H1 (cell line): ENCODE results near the gene OR52K2. TPM values are rescaled to one million over a fixed set of nuclear protein-coding genes. Genes with fewer than 3 reads are reported as not detected.

Source experiments
- CTCF ChIA-PET: fragments of 300-600 bp; sonication (Branson Sonifier 250); formaldehyde crosslinking; loops from one replicate; lab custom pipeline; 2021; ENCODE audit not compliant: partially characterized antibody; lab: Charles Lee
- POLR2A ChIA-PET: fragments of 300-600 bp; sonication (Branson Sonifier 250); formaldehyde crosslinking; loops from one replicate; lab custom pipeline; 2021; ENCODE audit warnings: inconsistent platforms; ENCODE audit not compliant: partially characterized antibody; lab: Charles Lee
- DNase-seq, 2 experiments: peaks; one replicate each; pipeline versions ENCODE4 v3.0.0 to v3.0.0-alpha.2; 2010 to 2022; ENCODE audit warnings: low spot score in 2 of 2, low read depth in 1 of 2, mixed read lengths in 1 of 2
- FAIRE-seq: peaks from 2 replicates; lab custom pipeline; 2011; peaks lifted over from hg19 to GRCh38; lab: Jason Lieb, UNC
- H2AFZ ChIP-seq: 2 replicates; pipeline ENCODE4 v1.8.1; 2012; ENCODE audit warnings: low read length, inconsistent platforms
- H2AK5ac ChIP-seq: 2 replicates; pipeline ENCODE4 v1.6.1; 2013; ENCODE audit warnings: low read depth, low read length
- H2BK120ac ChIP-seq: replicated peaks from 2 replicates; pipeline ENCODE3; 2013; ENCODE audit warnings: low read depth, low read length, inconsistent platforms
- H2BK12ac ChIP-seq: 2 replicates; pipeline ENCODE4 v1.6.1; 2013; ENCODE audit warnings: low read depth, low read length
- H2BK15ac ChIP-seq: 2 replicates; pipeline ENCODE4 v1.6.1; 2013; ENCODE audit warnings: low read length
- H2BK20ac ChIP-seq: 2 replicates; pipeline ENCODE4 v1.6.1; 2013; ENCODE audit warnings: low read length
- H2BK5ac ChIP-seq: 2 replicates; pipeline ENCODE4 v1.6.1; 2013; ENCODE audit warnings: low read depth, low read length
- H3K14ac ChIP-seq: 2 replicates; pipeline ENCODE4 v1.6.1; 2013; ENCODE audit warnings: inconsistent platforms; ENCODE audit not compliant: insufficient read length
- H3K18ac ChIP-seq: 2 replicates; pipeline ENCODE4 v1.6.1; 2013; ENCODE audit warnings: low read length; ENCODE audit errors: extremely low read depth
- H3K23ac ChIP-seq: 2 replicates; pipeline ENCODE4 v1.6.1; 2013; ENCODE audit warnings: inconsistent platforms; ENCODE audit not compliant: insufficient read length
- H3K23me2 ChIP-seq: 2 replicates; pipeline ENCODE4 v1.6.1; 2013; ENCODE audit warnings: low read depth, low read length
- H3K27ac ChIP-seq: 2 replicates; pipeline ENCODE4 v1.6.1; 2011; ENCODE audit warnings: low read depth, low read length, inconsistent platforms
- H3K27me3 ChIP-seq, 4 experiments: replicated peaks in 1 of 4; 1 replicate in 1 of 4; 2 replicates in 3 of 4; pipeline versions ENCODE4 v1.6.1 to v1.8.1; 2011 to 2013; ENCODE audit warnings: low read length in 3 of 4, mild to moderate bottlenecking in 3 of 4, inconsistent platforms in 2 of 4, mixed read lengths in 2 of 4, moderate library complexity in 1 of 4; ENCODE audit not compliant: control insufficient read depth in 3 of 4, insufficient read depth in 3 of 4; ENCODE audit errors: extremely low read depth in 1 of 4
- H3K36me3 ChIP-seq, 4 experiments: 2 replicates each; pipeline versions ENCODE4 v1.6.1 to v1.8.1; 2011 to 2013; ENCODE audit warnings: mild to moderate bottlenecking in 4 of 4, low read length in 3 of 4, moderate library complexity in 2 of 4, control low read depth in 1 of 4, inconsistent platforms in 1 of 4; ENCODE audit not compliant: insufficient read depth in 4 of 4, control insufficient read depth in 2 of 4
- H3K4ac ChIP-seq: replicated peaks from 2 replicates; pipeline ENCODE3; 2013; ENCODE audit warnings: low read length, low read depth, mixed read lengths, inconsistent platforms; ENCODE audit not compliant: insufficient read length
- H3K4me1 ChIP-seq, 4 experiments: replicated peaks in 1 of 4; 1 replicate in 1 of 4; 2 replicates in 3 of 4; pipeline versions ENCODE4 v1.6.1 to v1.8.1; 2011 to 2013; ENCODE audit warnings: low read length in 3 of 4, inconsistent platforms in 2 of 4, mixed read lengths in 1 of 4; ENCODE audit not compliant: insufficient read depth in 4 of 4, control insufficient read depth in 3 of 4
- H3K4me2 ChIP-seq, 2 experiments: 2 replicates each; pipeline versions ENCODE4 v1.6.1 to v1.8.1; 2011 to 2013; ENCODE audit warnings: low read depth in 2 of 2, low read length in 2 of 2, control low read depth in 1 of 2, inconsistent platforms in 1 of 2, mild to moderate bottlenecking in 1 of 2; ENCODE audit not compliant: insufficient read depth in 1 of 2
- H3K4me3 ChIP-seq, 4 experiments: fragments of 200-600, 300-600 bp in 1 of 4; sonication (generic), shearing (Covaris generic), sonication (Bioruptor Twin) in 1 of 4; 2 replicates each; pipeline versions ENCODE4 v1.5.1 to v1.8.1; 2011 to 2016; ENCODE audit warnings: low read length in 4 of 4, low read depth in 3 of 4, control low read depth in 2 of 4, inconsistent platforms in 2 of 4, mild to moderate bottlenecking in 2 of 4, mixed read lengths in 1 of 4, moderate library complexity in 1 of 4; ENCODE audit not compliant: insufficient read depth in 2 of 4; ENCODE audit errors: extremely low read depth in 1 of 4
- H3K56ac ChIP-seq: replicated peaks from 2 replicates; pipeline ENCODE3; 2013; ENCODE audit warnings: low read depth, mild to moderate bottlenecking, mixed read lengths, low read length, inconsistent platforms; ENCODE audit not compliant: insufficient read length
- H3K79me1 ChIP-seq: 2 replicates; pipeline ENCODE4 v1.6.1; 2013; ENCODE audit warnings: low read depth, low read length, control low read depth
- H3K79me2 ChIP-seq, 2 experiments: 2 replicates each; pipeline versions ENCODE4 v1.6.1 to v1.8.1; 2012 to 2013; ENCODE audit warnings: low read length in 2 of 2, mild to moderate bottlenecking in 2 of 2, inconsistent platforms in 1 of 2; ENCODE audit not compliant: insufficient read depth in 2 of 2, control insufficient read depth in 1 of 2
- H3K9ac ChIP-seq, 4 experiments: replicated peaks in 1 of 4; 1 replicate in 1 of 4; 2 replicates in 3 of 4; pipeline versions ENCODE4 v1.6.1 to v1.8.1; 2011 to 2013; ENCODE audit warnings: low read depth in 3 of 4, low read length in 3 of 4, control low read depth in 2 of 4, mild to moderate bottlenecking in 2 of 4, moderate library complexity in 2 of 4, inconsistent platforms in 1 of 4; ENCODE audit errors: extremely low read depth in 1 of 4
- H3K9me3 ChIP-seq, 2 experiments: 2 replicates each; pipeline versions ENCODE4 v1.6.1 to v1.8.1; 2012 to 2013; ENCODE audit warnings: mild to moderate bottlenecking in 2 of 2, moderate library complexity in 2 of 2, control low read depth in 1 of 2, inconsistent platforms in 1 of 2, low read depth in 1 of 2, low read length in 1 of 2, mixed read lengths in 1 of 2; ENCODE audit not compliant: insufficient read depth in 2 of 2
- H4K20me1 ChIP-seq, 2 experiments: replicated peaks in 1 of 2; 2 replicates each; pipeline versions ENCODE3 to v1.8.1; 2011 to 2013; ENCODE audit warnings: inconsistent platforms in 2 of 2, low read length in 2 of 2, mild to moderate bottlenecking in 1 of 2; ENCODE audit not compliant: insufficient read depth in 2 of 2, control insufficient read depth in 1 of 2
- H4K5ac ChIP-seq: 2 replicates; pipeline ENCODE4 v1.6.1; 2013; ENCODE audit warnings: low read length, low read depth, mixed read lengths, inconsistent platforms; ENCODE audit not compliant: insufficient read length
- H4K8ac ChIP-seq: 2 replicates; pipeline ENCODE4 v1.8.0; 2013; ENCODE audit warnings: mild to moderate bottlenecking, moderate library complexity, low read length, inconsistent platforms; ENCODE audit not compliant: insufficient read depth; ENCODE audit errors: extremely low read depth
- H4K91ac ChIP-seq: replicated peaks from 2 replicates; pipeline ENCODE3; 2013; ENCODE audit warnings: low read length, mixed read lengths, inconsistent platforms; ENCODE audit not compliant: insufficient read length
- CBX5 ChIP-seq: fragments of 300-800, 300-1000 bp; sonication (generic); IDR thresholded peaks from 2 replicates; pipeline ENCODE4 v1.7.1; 2016; ENCODE audit warnings: antibody characterized with exemption, low read length, low read depth
- HDAC6 ChIP-seq: IDR thresholded peaks from one replicate; pipeline ENCODE4 v1.7.1; 2012; ENCODE audit warnings: low read depth, mild to moderate bottlenecking, inconsistent platforms, low read length, moderate library complexity
- POLR2AphosphoS5 ChIP-seq: IDR thresholded peaks from 2 replicates; pipeline ENCODE4 v1.6.1; 2011; ENCODE audit warnings: low read depth, low read length
- RBBP5 ChIP-seq: IDR thresholded peaks from 2 replicates; pipeline ENCODE4 v1.7.1; 2012; ENCODE audit warnings: low read depth, mild to moderate bottlenecking, inconsistent platforms, low read length, moderate library complexity, borderline replicate concordance
- SP2 ChIP-seq: IDR thresholded peaks from 2 replicates; pipeline ENCODE4 v1.6.1; 2012; ENCODE audit warnings: mild to moderate bottlenecking, low read length, inconsistent platforms
- TEAD4 ChIP-seq: IDR thresholded peaks from 2 replicates; pipeline ENCODE4 v1.6.1; 2012; ENCODE audit warnings: low read depth, low read length, inconsistent platforms, mixed read lengths
- WGBS, 2 experiments: shearing (Covaris generic) in 1 of 2; methylation state at CpG; one replicate each; pipeline versions ENCODE4 v1.1.6 to v1.1.7; 2013 to 2015; ENCODE audit warnings: low lambda C conversion rate in 2 of 2, mixed read lengths in 2 of 2, inconsistent platforms in 1 of 2, low coverage in 1 of 2, missing lambda C conversion rate in 1 of 2; ENCODE audit not compliant: insufficient replicate concordance in 2 of 2, insufficient coverage in 1 of 2, insufficient read length in 1 of 2; ENCODE audit errors: extremely low coverage in 1 of 2, missing lambda C conversion rate in 1 of 2; 5-methylcytosine and 5-hydroxymethylcytosine counted together
- polyA plus RNA-seq, 7 experiments: library from polyadenylated mRNA; depleted of rRNA in 3 of 7; stranded (reverse) in 5 of 7; unstranded in 2 of 7; fragments of >200 nt in 5 of 7; fragments of 200-250 nt in 2 of 7; gene quantifications; 1 replicate in 5 of 7; 2 replicates in 1 of 7; 4 replicates in 1 of 7; pipeline versions ENCODE4 v1.2.1 to v1.2.3, GENCODE V29; 2011 to 2013; ENCODE audit warnings: missing spikeins in 2 of 7, mixed read lengths in 2 of 7
- total RNA-seq: library from RNA; stranded (reverse); fragmentation: NEBNext Ultra II Directional; extraction: Animal tissue kit (Norgen Biotek cat#: 25700); gene quantifications from 2 replicates; pipeline ENCODE4 v1.2.1, GENCODE V29; 2021
- TF ChIP-seq, protein P1 (sequence below): IDR thresholded peaks from 2 replicates; pipeline ENCODE4 v1.6.1; 2012; ENCODE audit warnings: inconsistent platforms
- TF ChIP-seq, protein P2 (sequence below), 3 experiments: IDR thresholded peaks; 1 replicate in 2 of 3; 2 replicates in 1 of 3; pipeline versions ENCODE4 v1.5.1 to v1.6.1; 2011; ENCODE audit warnings: low read length in 3 of 3, mild to moderate bottlenecking in 3 of 3, inconsistent platforms in 2 of 3, low read depth in 1 of 3, moderate library complexity in 1 of 3; ENCODE audit not compliant: insufficient read depth in 1 of 3; ENCODE audit errors: control extremely low read depth in 1 of 3

Gene OR52K2
- total and polyA plus RNA-seq, 2 of the 8 experiments (the other 6 are each of a cell fraction or from before 2014, with no cell fraction given), result not detected

DNA sequence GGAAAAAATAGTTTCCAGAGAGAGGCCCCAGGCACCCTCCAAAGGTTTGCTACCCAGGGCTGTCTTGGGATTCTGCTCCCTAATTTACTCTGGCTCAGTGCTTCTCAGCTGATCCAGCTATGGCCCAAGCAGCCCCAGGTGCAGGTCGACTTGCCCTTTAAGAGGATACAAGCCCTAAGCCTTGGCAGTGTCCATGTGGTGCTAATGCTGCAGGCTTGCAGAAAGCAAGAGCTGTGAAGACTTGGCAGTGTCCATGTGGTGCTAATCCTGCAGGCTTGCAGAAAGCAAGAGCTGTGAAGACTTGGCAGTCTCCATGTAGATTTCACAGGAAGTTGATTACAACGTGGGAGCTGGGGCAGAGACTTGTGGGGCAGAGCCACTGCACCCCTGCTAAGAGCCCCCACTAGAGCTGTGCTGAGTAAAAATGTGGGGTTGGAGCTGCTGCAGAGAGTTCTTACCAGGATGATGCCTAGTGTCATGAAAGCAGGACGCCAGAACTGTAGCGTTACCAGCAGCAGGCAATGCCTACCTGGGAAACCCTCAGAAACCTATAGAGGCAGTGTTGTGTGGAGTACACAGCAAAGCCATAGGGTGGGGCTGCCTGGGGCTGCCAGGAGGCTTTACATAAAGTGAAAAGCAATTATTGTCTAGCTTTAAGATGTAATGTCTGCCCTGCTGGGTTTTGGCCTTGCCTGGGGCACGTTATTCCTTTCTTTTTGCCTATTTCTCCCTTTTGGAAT is 17.2 kb downstream of the OR52K2 start:
- 0 out of 2 replicates have a peak overlapping the region, but pooled peaks have one; percentile 5 for H3K27ac ChIP-seq
- no peaks in the 10 kb centered on the region for H3K79me2 ChIP-seq
- H3K9ac ChIP-seq, result no peak overlapping the region
- H2BK20ac ChIP-seq, result peak overlapping the region; percentile 94
- no peak overlapping the region for H2AK5ac ChIP-seq
- DNase-seq, result no peak
- H3K79me1 ChIP-seq, result no peaks in the 10 kb centered on the region
- H2BK15ac ChIP-seq, result no peak overlapping the region
- H4K20me1 ChIP-seq, result no peaks in the 10 kb centered on the region
- no peaks in the 10 kb centered on the region for H3K23me2 ChIP-seq
- POLR2A ChIA-PET, result no interaction called here
- H3K9me3 ChIP-seq, result no peaks in the 10 kb centered on the region
- no peak overlapping the region for H3K4me3 ChIP-seq
- H3K18ac ChIP-seq, result peak overlapping the region; percentile 85; the same call in 1 of the 2 replicates
- no peak overlapping the region for H3K23ac ChIP-seq
- WGBS, 2 experiments, result 67% methylated on average over 5 of the region's 5 CpGs; no CpG with 5 or more reads in 1 of the 2 experiments
- FAIRE-seq, result peak; percentile 55
- no peak overlapping the region for H2AFZ ChIP-seq
- no peak overlapping the region for H3K14ac ChIP-seq
- H3K4ac ChIP-seq, result no peak overlapping the region
- no peak overlapping the region for H2BK120ac ChIP-seq
- H2BK12ac ChIP-seq, result peak overlapping the region; percentile 92; the same call in 1 of the 2 replicates
- no peak overlapping the region for H3K4me2 ChIP-seq
- peaks cover 0 to 2% (median 0%) of the 10 kb centered on the region in 4 experiments; a peak in 1 of 8 replicates for H3K36me3 ChIP-seq
- CTCF ChIA-PET, result interaction anchor here (0.7 to 1.7 kb wide), 6 partner anchors 9 to 264 kb away, joined by 3 to 5 read pairs (median 4); partner anchors contain the start of genes OR52K1 and TRIM21
- no peak overlapping the region for H4K5ac ChIP-seq
- peak overlapping the region; percentile 88; the same call in 1 of the 2 replicates for H2BK5ac ChIP-seq
- no peaks in the 10 kb centered on the region for H3K27me3 ChIP-seq
- H4K91ac ChIP-seq, result peak overlapping the region; percentile 81
- H3K4me1 ChIP-seq, result peaks cover 0 to 15% (median 8%) of the 10 kb centered on the region in 4 experiments; a peak in 4 of 7 replicates
- H4K8ac ChIP-seq, result no peak overlapping the region
- H3K56ac ChIP-seq, result no peak overlapping the region
- TF ChIP-seq, protein P1, sequence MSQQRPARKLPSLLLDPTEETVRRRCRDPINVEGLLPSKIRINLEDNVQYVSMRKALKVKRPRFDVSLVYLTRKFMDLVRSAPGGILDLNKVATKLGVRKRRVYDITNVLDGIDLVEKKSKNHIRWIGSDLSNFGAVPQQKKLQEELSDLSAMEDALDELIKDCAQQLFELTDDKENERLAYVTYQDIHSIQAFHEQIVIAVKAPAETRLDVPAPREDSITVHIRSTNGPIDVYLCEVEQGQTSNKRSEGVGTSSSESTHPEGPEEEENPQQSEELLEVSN, result peak; percentile 73
- no peak for TF ChIP-seq POLR2AphosphoS5
- no peak for TF ChIP-seq RBBP5
- TF ChIP-seq TEAD4, result no peak
- no peak for TF ChIP-seq CBX5
- TF ChIP-seq SP2, result no peak
- TF ChIP-seq, protein P2, sequence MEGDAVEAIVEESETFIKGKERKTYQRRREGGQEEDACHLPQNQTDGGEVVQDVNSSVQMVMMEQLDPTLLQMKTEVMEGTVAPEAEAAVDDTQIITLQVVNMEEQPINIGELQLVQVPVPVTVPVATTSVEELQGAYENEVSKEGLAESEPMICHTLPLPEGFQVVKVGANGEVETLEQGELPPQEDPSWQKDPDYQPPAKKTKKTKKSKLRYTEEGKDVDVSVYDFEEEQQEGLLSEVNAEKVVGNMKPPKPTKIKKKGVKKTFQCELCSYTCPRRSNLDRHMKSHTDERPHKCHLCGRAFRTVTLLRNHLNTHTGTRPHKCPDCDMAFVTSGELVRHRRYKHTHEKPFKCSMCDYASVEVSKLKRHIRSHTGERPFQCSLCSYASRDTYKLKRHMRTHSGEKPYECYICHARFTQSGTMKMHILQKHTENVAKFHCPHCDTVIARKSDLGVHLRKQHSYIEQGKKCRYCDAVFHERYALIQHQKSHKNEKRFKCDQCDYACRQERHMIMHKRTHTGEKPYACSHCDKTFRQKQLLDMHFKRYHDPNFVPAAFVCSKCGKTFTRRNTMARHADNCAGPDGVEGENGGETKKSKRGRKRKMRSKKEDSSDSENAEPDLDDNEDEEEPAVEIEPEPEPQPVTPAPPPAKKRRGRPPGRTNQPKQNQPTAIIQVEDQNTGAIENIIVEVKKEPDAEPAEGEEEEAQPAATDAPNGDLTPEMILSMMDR (IDR thresholded peaks at IDR 0.05; ENCODE audit: control extremely low read depth in 1 of 3, insufficient read depth in 1 of 3, low read depth in 1 of 3, low read length in 3 of 3), result peak; percentile 7 to 32 (median 13); a peak in 3 of 4 replicates
- TF ChIP-seq HDAC6, result no peak
